ENCODE results near the gene NOTUM. TPM values are rescaled to one million over a fixed set of nuclear protein-coding genes. Genes with fewer than 3 reads are reported as not detected.

Gene NOTUM
- total RNA-seq, 1 experiment from 2014 or later: 2.0 TPM

DNA sequence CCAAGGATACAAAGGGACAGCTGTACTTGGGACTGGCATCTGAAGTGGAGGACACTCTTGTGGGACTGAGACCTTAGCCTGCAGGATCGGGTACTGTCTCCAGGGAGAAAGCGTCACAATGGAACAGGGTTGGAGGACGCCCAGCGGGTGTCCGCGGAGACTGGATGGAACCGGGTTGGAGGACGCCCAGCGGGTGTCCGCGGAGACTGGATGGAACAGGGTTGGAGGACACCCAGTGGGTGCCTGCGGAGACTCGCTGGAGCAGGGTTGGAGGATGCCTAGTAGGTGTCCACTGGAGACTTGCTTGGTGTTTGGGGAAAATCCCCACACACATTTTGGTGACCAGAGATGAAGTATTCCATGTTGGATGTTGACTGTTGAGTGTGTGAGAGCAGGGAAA, 13.8 kb downstream of the NOTUM start, which contains the start of gene MYADML2:
Gene MYADML2 (minus strand): TSS at position 45 of the 400 bp plus-strand sequence. CDS start 5,492 bp downstream, outside the sequence.
- Histone ChIP-seq H3K27me3 (ENCODE audit: control insufficient read depth, insufficient read depth, low read length) (no peaks in the 10 kb centered on the region), H3K36me3 (replicated peaks; ENCODE audit: control insufficient read depth, insufficient read depth, low read length) (no peaks in the 10 kb centered on the region), H3K4me3 (ENCODE audit: insufficient read depth, low read depth, low read length) (no peak within 1 kb of the TSS)
- DNase-seq: no peak

DNA sequence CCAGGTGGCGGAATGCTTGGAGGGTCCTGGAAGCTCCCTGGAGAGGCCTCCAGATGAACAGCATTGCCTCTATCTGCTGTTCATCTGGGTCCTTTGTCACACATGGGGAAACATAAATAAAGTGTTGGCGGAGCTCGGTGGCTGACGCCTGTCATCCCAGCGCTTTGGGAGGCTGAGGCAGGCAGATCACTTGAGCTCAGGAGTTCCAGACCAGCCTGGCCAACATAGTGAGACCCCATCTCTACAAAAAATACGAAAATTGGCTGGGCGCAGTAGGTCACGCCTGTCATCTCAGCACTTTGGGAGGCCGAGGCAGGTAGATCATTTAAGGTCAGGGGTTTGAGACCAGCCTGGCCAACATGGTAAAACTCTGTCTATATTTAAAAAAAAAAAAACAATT, 16.1 kb downstream of the NOTUM start:
- Histone ChIP-seq H3K36me3 (replicated peaks; ENCODE audit: control insufficient read depth, insufficient read depth, low read length) (no peaks in the 10 kb centered on the region), H3K4me3 (ENCODE audit: insufficient read depth, low read depth, low read length) (no peak overlapping the region), H3K27me3 (ENCODE audit: control insufficient read depth, insufficient read depth, low read length) (no peaks in the 10 kb centered on the region)
- DNase-seq: no peak

DNA sequence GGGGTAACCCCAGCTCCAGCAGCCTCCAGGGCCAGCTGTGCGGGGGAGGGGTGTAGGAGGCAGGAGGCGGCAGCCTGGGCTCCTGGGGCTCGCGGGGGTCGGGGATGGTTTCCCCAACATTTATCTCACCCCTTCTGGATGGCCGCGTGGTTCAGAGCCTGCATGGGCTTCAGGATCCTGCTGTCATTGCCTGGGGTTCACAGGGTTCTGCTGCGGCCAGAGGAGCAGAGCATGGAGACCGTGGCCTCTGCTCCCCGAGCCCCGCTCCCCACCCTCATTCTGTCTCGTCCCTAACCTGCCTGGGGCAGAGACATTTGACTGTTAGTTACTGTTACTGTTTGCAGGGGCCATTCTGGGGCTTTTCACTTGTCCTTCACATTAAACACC, 18.8 kb downstream of the NOTUM start:
- H3K27me3 ChIP-seq (ENCODE audit: control insufficient read depth, insufficient read depth, low read length): no peaks in the 10 kb centered on the region
- H3K36me3 ChIP-seq (replicated peaks; ENCODE audit: control insufficient read depth, insufficient read depth, low read length): no peaks in the 10 kb centered on the region
- no peak for DNase-seq
- no peak overlapping the region for H3K4me3 ChIP-seq (ENCODE audit: insufficient read depth, low read depth, low read length)

DNA sequence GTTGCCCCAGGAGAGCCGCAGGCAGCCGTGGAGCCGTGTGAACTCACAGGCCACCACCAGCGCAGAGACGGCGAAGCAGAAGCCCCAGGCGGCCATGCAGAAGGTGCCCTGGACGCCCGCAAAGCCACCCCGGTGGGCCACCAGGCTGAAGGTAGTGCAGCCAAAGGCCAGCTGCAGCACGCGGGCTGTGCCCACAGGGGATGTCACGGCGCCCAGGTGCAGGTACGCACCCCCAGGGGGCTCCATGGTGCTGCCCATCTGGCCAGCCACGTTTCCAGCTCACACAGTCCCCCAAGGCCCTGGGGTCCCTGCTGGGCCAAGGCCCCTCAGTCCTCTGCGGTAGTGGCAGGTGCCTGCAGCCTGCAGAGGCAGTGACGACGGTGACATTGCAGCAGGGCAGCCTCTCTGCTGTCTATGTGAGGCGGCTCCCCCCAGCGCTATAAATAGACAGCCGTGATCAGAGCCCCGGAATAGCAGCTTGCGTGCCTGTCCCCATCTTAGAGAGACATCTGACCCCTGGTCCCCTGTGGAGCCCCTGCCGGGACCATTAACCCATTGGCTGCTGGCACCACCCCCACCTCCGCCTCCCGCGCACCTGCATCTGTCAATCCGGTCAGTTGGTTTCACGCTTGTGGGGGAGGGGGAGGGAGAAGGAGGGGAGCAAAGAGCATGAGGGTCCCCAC, 19.4 kb downstream of the NOTUM start:
- Histone ChIP-seq H3K36me3 (replicated peaks; ENCODE audit: control insufficient read depth, insufficient read depth, low read length) (no peaks in the 10 kb centered on the region), H3K27me3 (ENCODE audit: control insufficient read depth, insufficient read depth, low read length) (no peaks in the 10 kb centered on the region; the same call in 1 of the 2 replicates), H3K4me3 (ENCODE audit: insufficient read depth, low read depth, low read length) (no peak overlapping the region)
- DNase-seq: peak; percentile 80

DNA sequence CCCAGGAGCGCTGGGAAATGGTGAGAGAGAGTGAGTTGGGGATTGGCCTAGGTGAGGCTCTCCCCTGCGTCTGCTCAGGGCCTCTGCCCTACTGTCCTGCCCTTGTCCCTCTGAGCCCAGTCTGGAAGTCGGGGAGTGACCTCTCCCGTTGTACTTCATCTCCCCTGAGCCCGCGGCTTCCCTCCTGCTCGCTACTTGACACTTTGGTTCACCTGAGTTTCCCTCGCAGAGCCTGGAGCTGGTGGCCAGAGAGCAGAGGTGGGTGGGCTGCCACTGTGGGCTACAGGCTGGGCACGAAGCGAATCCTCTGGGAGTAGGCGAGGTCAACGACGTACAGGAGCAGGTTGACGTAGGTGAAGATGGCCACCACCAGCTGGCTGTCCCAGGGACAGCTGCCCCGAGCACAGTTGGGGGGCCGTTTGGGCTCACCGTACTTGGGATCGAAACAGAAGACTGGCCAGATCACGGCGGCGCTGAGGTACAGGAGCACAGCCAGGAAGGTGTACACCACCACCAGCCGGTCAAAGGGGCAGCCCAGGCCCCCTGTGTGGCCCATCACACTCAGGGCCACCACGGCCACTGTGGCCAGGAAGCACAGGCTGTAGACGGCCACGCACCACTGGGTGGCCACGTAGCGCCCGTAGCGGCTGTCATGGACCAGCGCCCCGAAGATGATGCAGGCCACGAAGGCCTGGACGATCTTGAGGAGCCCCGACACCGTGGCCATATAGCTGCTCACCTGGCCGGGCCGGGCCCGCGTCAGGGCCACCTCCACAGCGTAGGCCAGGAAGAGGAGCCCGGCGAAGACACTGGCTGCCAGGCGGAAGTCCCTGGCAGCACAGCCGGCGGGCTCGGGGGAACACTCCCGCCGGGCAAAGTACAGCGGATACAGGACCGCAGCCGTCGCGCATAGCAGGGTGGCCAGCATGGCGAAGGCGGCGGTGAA, 20.2 kb downstream of the NOTUM start:
- Histone ChIP-seq H3K36me3 (replicated peaks; ENCODE audit: control insufficient read depth, insufficient read depth, low read length) (no peaks in the 10 kb centered on the region), H3K4me3 (ENCODE audit: insufficient read depth, low read depth, low read length) (no peak overlapping the region), H3K27me3 (ENCODE audit: control insufficient read depth, insufficient read depth, low read length) (no peaks in the 10 kb centered on the region; the same call in 1 of the 2 replicates)
- peak; percentile 56 for DNase-seq

DNA sequence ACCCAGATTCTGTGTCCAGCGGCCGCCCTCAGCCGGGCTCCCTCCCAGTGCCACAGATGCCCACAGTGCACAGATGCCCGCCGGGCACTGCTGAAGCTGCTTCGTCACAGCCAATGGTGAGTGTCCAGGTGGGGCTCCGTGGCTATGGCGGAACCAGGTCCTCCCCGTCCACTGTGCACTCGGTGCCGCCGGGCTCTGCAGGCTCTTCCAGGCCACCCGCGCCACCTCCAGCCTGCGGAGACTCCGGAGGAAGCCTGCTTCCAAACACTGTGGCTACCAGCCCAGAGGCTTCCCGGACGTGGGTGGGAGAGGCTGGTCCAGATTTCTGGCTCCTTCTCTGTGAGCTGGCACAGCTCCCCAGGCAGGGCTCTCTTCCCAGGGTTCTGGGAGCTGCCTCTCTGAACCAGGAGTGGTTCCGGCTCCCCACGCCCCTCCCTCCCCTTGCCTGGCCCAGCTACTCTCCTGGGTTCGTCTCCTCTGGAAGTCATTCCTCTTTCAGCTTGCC, 21.1 kb downstream of the NOTUM start:
- no peak for DNase-seq
- H3K36me3 ChIP-seq (replicated peaks; ENCODE audit: control insufficient read depth, insufficient read depth, low read length): peaks cover 4% of the 10 kb centered on the region
- H3K4me3 ChIP-seq (ENCODE audit: insufficient read depth, low read depth, low read length): no peak overlapping the region
- no peaks in the 10 kb centered on the region; the same call in 1 of the 2 replicates for H3K27me3 ChIP-seq (ENCODE audit: control insufficient read depth, insufficient read depth, low read length)

DNA sequence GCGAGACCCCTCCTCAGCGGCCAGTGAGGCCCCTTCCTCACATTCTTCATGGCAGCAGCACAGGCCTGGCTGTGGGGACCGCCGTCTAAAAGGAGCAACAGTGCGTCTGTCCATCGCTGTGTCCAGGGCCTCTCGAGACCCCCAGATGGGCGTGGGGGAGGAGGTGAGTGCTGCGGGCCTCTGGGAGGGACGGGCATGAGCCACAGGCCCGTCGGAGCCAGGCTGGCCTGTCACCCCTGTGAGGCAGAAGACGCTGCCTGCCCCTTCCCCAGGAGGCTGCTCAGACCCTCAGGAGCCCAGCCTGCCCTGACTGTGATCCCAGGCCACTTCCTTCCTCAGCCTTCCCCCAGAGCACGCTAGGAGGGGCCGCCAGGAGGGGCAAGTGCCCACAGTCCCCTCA, 21.8 kb downstream of the NOTUM start:
- DNase-seq: no peak
- H3K27me3 ChIP-seq (ENCODE audit: control insufficient read depth, insufficient read depth, low read length): no peaks in the 10 kb centered on the region; the same call in 1 of the 2 replicates
- peaks cover 8% of the 10 kb centered on the region for H3K36me3 ChIP-seq (replicated peaks; ENCODE audit: control insufficient read depth, insufficient read depth, low read length)

DNA sequence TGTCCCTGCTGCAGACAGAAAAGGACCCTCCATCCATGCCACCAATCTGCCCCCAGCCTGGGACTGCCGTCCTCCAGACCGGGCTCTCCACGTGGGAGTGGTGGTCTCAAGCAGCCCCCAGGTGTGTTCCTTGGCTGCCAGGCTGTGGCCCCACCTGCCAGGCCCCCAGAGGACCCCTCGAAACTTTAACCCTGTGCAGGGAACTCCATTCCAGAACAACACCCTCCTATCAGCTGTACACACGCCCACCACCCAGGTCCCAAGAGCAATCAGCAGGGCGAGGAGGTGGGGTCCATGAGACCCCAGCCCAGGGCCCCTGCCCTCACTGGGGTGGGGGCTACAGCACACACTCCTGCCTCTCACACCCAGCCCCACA, 25.3 kb downstream of the NOTUM start:
- Histone ChIP-seq H3K4me3 (ENCODE audit: insufficient read depth, low read depth, low read length) (peak overlapping the region; percentile 5; the same call in 1 of the 2 replicates), H3K27me3 (ENCODE audit: control insufficient read depth, insufficient read depth, low read length) (no peaks in the 10 kb centered on the region; the same call in 1 of the 2 replicates), H3K36me3 (replicated peaks; ENCODE audit: control insufficient read depth, insufficient read depth, low read length) (peaks cover 12% of the 10 kb centered on the region)
- DNase-seq: no peak

More for the DNA sequence above, 21.8 kb downstream of the NOTUM start:
- no peak overlapping the region for H3K4me3 ChIP-seq (ENCODE audit: insufficient read depth, low read depth, low read length)

DNA sequence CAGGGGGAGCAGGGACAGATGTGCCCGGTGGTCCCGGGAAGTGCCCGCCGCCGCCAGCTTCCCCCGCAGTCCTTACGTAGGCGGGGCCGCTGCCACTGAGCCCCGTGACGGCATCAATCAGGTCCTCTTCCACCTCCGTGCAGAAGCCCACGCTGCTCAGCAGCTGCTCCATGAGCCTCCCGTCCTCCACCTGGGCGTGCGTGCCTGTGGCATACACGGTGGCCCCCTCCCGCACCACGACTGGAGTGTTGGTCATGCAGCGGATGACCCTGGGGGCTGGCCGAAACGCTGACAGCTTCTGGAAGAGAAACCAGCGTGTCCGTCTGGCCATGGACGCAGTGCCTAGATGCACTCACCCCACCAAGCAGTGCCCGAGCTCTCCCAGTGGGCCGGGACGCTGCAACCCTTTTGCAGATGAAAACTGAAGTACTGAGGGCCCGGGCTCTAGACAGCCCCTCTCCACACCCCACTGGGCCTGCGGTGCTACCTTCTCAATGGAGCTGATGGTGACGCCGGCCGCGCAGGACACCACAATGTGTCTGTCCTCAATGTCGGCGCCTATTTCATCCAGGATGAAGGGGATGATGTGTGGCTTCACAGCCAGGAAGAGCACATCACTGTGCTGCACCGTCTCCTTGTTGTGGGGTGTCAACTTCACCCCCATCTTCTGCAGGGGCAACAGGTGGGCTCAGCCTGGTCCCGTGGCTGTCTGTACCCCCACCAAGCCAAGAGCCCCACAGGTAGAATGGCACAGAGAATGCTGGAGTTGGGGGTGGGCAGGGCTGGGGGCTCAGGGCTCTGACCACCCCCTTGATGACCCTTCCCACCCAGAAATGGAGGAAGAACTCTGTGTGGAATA, 25.9 kb downstream of the NOTUM start:
- Histone ChIP-seq H3K36me3 (replicated peaks; ENCODE audit: control insufficient read depth, insufficient read depth, low read length) (peaks cover 12% of the 10 kb centered on the region), H3K27me3 (ENCODE audit: control insufficient read depth, insufficient read depth, low read length) (no peaks in the 10 kb centered on the region; the same call in 1 of the 2 replicates), H3K4me3 (ENCODE audit: insufficient read depth, low read depth, low read length) (no peak overlapping the region)
- DNase-seq: no peak

DNA sequence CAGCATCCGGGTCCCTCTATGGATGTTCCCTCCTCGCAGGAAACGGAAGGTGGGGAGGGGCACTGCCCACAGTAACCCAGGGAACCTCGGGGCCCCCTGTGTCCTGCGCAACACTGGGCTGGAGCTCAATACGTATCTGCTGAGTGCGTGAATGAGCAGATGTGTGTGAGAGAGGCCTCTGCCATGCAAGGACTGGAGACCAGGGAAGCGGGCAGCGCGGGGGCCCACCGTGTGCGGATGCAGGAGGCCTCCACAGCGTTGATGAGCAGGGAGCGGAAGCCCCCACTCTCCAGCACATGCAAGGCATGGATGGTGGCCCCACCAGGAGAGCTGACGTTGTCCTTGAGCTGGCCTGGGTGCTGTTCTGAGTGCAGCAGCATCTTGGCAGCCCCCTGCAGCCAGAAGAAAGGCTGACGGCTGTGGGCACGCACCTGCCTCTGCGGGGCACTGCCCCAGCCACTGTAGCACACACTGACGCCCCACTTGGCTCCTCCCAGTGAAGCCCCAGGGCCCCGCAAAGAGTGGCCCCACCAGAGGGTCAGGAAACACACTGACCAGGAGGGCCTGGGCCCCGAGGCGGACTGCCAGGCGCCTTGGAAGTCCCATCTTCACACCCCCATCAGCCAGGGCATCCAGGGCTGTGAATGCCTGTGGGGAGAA, 26.8 kb downstream of the NOTUM start:
- DNase-seq: no peak
- Histone ChIP-seq H3K27me3 (ENCODE audit: control insufficient read depth, insufficient read depth, low read length) (no peaks in the 10 kb centered on the region; the same call in 1 of the 2 replicates), H3K4me3 (ENCODE audit: insufficient read depth, low read depth, low read length) (no peak overlapping the region), H3K36me3 (replicated peaks; ENCODE audit: control insufficient read depth, insufficient read depth, low read length) (peaks cover 12% of the 10 kb centered on the region)

DNA sequence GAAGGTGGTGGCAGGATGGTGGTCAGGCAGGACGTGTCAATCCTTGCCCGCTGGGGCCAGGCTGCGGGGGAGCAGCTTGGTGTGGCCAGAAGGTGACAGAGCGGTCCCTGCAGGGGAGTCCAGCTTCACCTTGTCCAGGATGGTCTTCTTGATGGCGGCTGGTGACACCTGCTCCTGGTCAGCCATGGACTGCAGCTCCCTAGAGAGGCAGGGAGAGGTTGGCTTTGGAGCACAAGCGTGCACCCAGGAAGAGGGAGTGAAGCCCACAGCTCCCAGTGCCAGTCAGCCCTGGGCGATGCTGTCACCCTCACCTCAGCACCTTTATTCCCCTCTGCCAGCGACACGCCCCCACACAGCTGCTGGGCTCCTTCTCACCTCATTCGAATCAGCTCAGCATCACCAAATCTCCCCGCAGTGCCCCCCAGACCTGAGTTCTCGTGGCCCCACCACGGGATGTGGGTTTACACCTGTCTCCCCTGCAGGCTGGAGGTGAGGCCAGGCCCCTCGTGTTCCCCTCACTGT, 27.7 kb downstream of the NOTUM start:
- DNase-seq: no peak
- Histone ChIP-seq H3K27me3 (ENCODE audit: control insufficient read depth, insufficient read depth, low read length) (peaks cover 8% of the 10 kb centered on the region), H3K4me3 (ENCODE audit: insufficient read depth, low read depth, low read length) (no peak overlapping the region), H3K36me3 (replicated peaks; ENCODE audit: control insufficient read depth, insufficient read depth, low read length) (peaks cover 12% of the 10 kb centered on the region)

DNA sequence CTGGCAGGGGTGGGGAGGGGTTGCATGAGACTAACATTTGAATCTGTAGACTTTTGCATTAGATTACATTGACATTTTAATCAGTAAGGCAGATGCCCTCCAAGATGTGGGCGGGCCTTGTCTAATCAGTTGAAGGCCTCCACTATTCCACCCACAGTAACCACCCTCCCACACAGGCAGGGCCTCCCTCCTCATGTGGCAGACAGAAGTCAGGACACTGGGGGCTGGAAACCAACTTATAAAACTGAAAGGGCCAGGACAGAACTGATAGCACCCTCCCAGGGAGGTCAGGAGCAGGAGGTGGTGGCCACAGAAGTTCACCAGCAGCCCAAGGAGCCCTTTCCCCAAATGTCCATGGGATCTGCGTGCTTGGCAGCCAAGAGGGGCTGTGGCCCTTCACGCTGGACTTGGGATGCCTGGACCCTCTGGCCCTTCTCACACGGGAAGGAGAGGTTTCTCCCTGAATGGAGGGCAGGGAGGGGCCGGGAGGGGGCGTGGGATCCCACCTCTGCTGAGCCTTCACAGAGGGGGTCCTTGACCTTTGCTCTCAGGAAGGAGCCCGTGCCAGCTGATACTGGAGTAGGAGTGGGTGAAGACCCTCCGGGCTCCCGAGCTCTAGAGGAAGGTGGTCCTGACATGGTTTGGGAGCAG, 28.5 kb downstream of the NOTUM start:
- no peak for DNase-seq
- peaks cover 10% of the 10 kb centered on the region for H3K27me3 ChIP-seq (ENCODE audit: control insufficient read depth, insufficient read depth, low read length)

More for the DNA sequence above, 28.5 kb downstream of the NOTUM start:
- Histone ChIP-seq H3K4me3 (ENCODE audit: insufficient read depth, low read depth, low read length) (no peak overlapping the region), H3K36me3 (replicated peaks; ENCODE audit: control insufficient read depth, insufficient read depth, low read length) (peaks cover 12% of the 10 kb centered on the region)
